ENCODE measurements around the gene RGS7BP. TPM values are rescaled to one million over a fixed set of nuclear protein-coding genes. Genes with fewer than 3 reads are reported as not detected.
A peak's percentile ranks its signal among the peaks of the same experiment; 100 is the strongest.

RGS7BP gene
- polyA plus RNA-seq, 3 donors: not detected

GRCh38 chr5:64502196-64502595 lies 3.6 kb upstream of the RGS7BP start:
- Histone ChIP-seq H3K36me3 (replicated peaks in 1 of 2; ENCODE audit: control insufficient read depth in 1 of 2, insufficient read depth in 2 of 2, low read length in 2 of 2) (no peaks in the 10 kb centered on the region), H3K4me1 (ENCODE audit: control insufficient read depth in 1 of 2, insufficient read depth in 2 of 2, low read length in 2 of 2) (no peaks in the 10 kb centered on the region), H3K9me3 (replicated peaks in 1 of 2; ENCODE audit: control insufficient read depth in 1 of 2, insufficient read depth in 1 of 2, low read length in 2 of 2) (peaks cover 0 to 5% of the 10 kb centered on the region in 2 donors), H3K79me2 (ENCODE audit: insufficient read depth, low read length) (no peaks in the 10 kb centered on the region), H3K27me3 (ENCODE audit: control insufficient read depth in 2 of 2, insufficient read depth in 2 of 2, low read length in 2 of 2) (peaks cover 25 to 32% of the 10 kb centered on the region in 2 donors), H3K27ac (ENCODE audit: low read depth in 1 of 2, low read length in 2 of 2) (no peak overlapping the region), H3K9ac (ENCODE audit: insufficient read depth, low read length, poor library complexity, severe bottlenecking) (no peak overlapping the region), H3K4me2 (replicated peaks; ENCODE audit: extremely low read depth, low read length, poor library complexity, severe bottlenecking) (no peak overlapping the region), H4K20me1 (ENCODE audit: insufficient read depth, low read length) (no peaks in the 10 kb centered on the region), H2AFZ (ENCODE audit: insufficient read depth, low read depth, low read length, poor library complexity, severe bottlenecking) (no peak overlapping the region), H3K4me3 (replicated peaks in 1 of 3; ENCODE audit: low read depth in 2 of 3, low read length in 3 of 3) (no peak overlapping the region)
- H3K36me3 Mint-ChIP-seq: no peaks in the 10 kb centered on the region
- no peak overlapping the region for H3K4me3 Mint-ChIP-seq
- H3K9me3 Mint-ChIP-seq: peaks cover 3 to 17% (median 7%) of the 10 kb centered on the region in 7 donors
- no peak overlapping the region for H3K27ac Mint-ChIP-seq
- WGBS (ENCODE audit: insufficient coverage): no CpG with 5 or more reads among the region's 5 CpGs
- no peaks in the 10 kb centered on the region for H3K4me1 Mint-ChIP-seq
- peaks cover 30 to 32% (median 31%) of the 10 kb centered on the region in 3 donors for H3K27me3 Mint-ChIP-seq (ENCODE audit: low read depth in 3 of 3)
- no peak for DNase-seq
- no peak for TF ChIP-seq CTCF (IDR thresholded peaks at IDR 0.05)
- intact Hi-C loops (cut with micrococcal nuclease): no loop called here

- DNase-seq: no peak
- Histone ChIP-seq H3K9ac (ENCODE audit: insufficient read depth, low read length, poor library complexity, severe bottlenecking) (no peak overlapping the region), H3K27me3 (ENCODE audit: control insufficient read depth in 2 of 2, insufficient read depth in 2 of 2, low read length in 2 of 2) (peaks cover 32 to 38% of the 10 kb centered on the region in 2 donors), H3K4me2 (replicated peaks; ENCODE audit: extremely low read depth, low read length, poor library complexity, severe bottlenecking) (no peak overlapping the region), H2AFZ (ENCODE audit: insufficient read depth, low read depth, low read length, poor library complexity, severe bottlenecking) (no peak overlapping the region), H3K27ac (ENCODE audit: low read depth in 1 of 2, low read length in 2 of 2) (no peak overlapping the region), H3K36me3 (replicated peaks in 1 of 2; ENCODE audit: control insufficient read depth in 1 of 2, insufficient read depth in 2 of 2, low read length in 2 of 2) (no peaks in the 10 kb centered on the region), H3K4me3 (replicated peaks in 1 of 3; ENCODE audit: low read depth in 2 of 3, low read length in 3 of 3) (no peak overlapping the region), H3K9me3 (replicated peaks in 1 of 2; ENCODE audit: control insufficient read depth in 1 of 2, insufficient read depth in 1 of 2, low read length in 2 of 2) (peaks cover 0 to 6% of the 10 kb centered on the region in 2 donors), H4K20me1 (ENCODE audit: insufficient read depth, low read length) (no peaks in the 10 kb centered on the region), H3K79me2 (ENCODE audit: insufficient read depth, low read length) (no peaks in the 10 kb centered on the region), H3K4me1 (ENCODE audit: control insufficient read depth in 1 of 2, insufficient read depth in 2 of 2, low read length in 2 of 2) (no peaks in the 10 kb centered on the region)
- Mint-ChIP-seq H3K27ac (no peak overlapping the region), H3K27me3 (ENCODE audit: low read depth in 3 of 3) (peaks cover 40 to 43% (median 42%) of the 10 kb centered on the region in 3 donors), H3K9me3 (peaks cover 3 to 17% (median 9%) of the 10 kb centered on the region in 7 donors), H3K4me3 (peak overlapping the region in 1 of 2 donors; percentile 72), H3K4me1 (no peaks in the 10 kb centered on the region), H3K36me3 (no peaks in the 10 kb centered on the region)
- no peak for TF ChIP-seq CTCF (IDR thresholded peaks at IDR 0.05)
- WGBS (ENCODE audit: insufficient coverage): under 1% methylated on average over 28 of the region's 39 CpGs
- intact Hi-C loops (cut with micrococcal nuclease): no loop called here
Observed at GRCh38 chr5:64506567-64507263, 900 bp downstream of the RGS7BP start.

All from CD14-positive monocyte (primary cell).